MG63 (cell line): Measurements from ENCODE around the gene PISD. TPM values are rescaled to one million over a fixed set of nuclear protein-coding genes. Genes with fewer than 3 reads are reported as not detected.
"Not testable (repeated sequence)": the region's sequence is repeated elsewhere in the genome, so short reads cannot be mapped to it uniquely, and the experiment has no call there.

ENCODE experiments used
- DNase-seq: peaks from one replicate; pipeline ENCODE4 v3.0.0-alpha.2; 2020
- H3K27me3 ChIP-seq: fragments of 250-450 bp; sonication (Bioruptor Pico); 2 replicates; pipeline ENCODE4 v1.5.1; 2020; ENCODE audit warnings: mild to moderate bottlenecking, moderate library complexity
- H3K36me3 ChIP-seq: fragments of 250-450 bp; sonication (Bioruptor Pico); 2 replicates; pipeline ENCODE4 v1.5.1; 2020; ENCODE audit warnings: mild to moderate bottlenecking, moderate library complexity
- H3K4me3 ChIP-seq: fragments of 250-450 bp; sonication (Bioruptor Pico); 2 replicates; pipeline ENCODE4 v1.5.1; 2020; ENCODE audit warnings: mild to moderate bottlenecking, moderate library complexity
- H3K9me3 ChIP-seq: fragments of 250-450 bp; sonication (Bioruptor Pico); 2 replicates; pipeline ENCODE4 v1.5.1; 2020; ENCODE audit warnings: mild to moderate bottlenecking, moderate library complexity
- total RNA-seq: library from RNA; depleted of rRNA; stranded (reverse); fragments of >200 nt; shearing (Covaris generic); gene quantifications from 2 replicates; pipeline ENCODE4 v1.2.3, GENCODE V29; 2014; ENCODE audit warnings: low replicate concordance; rRNA removed

PISD gene
- 16.0 and 30.5 TPM in 2 replicates for total RNA-seq

GRCh38 chr22:31661851-31662667, at the start of gene PISD:
Gene PISD (minus strand): TSS chr22:31662215. CDS start chr22:31662208, 7 bp downstream.
- Histone ChIP-seq H3K36me3 (peaks cover 9% of the 10 kb centered on the region; the same call in 1 of the 2 replicates), H3K9me3 (no peaks in the 10 kb centered on the region), H3K27me3 (no peaks in the 10 kb centered on the region), H3K4me3 (peak within 1 kb of the TSS; percentile 96)
- peak; percentile 93 for DNase-seq

DNA sequence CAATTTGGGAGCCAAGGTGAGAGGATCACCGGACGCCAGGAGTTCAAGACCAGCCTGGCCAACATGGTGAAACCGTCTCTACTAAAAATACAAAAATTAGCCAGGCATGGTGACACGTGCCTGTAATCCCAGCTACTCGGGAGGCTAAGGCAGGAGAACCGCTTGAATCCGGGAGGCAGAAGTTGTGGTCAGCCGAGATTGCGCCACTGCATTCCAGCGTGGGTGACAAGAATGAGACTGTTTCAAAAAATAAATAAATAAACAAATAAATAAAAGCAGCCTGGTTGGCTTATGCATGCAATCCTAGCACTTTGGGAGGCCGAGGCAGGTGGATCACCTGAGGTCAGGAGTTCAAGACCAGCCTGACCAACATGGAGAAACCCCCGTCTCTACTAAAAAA, 49.2 kb upstream of the PISD start:
- H3K36me3 ChIP-seq: peaks cover 56% of the 10 kb centered on the region
- DNase-seq, H3K9me3 ChIP-seq, H3K27me3 ChIP-seq, H3K4me3 ChIP-seq: not testable (repeated sequence)

DNA sequence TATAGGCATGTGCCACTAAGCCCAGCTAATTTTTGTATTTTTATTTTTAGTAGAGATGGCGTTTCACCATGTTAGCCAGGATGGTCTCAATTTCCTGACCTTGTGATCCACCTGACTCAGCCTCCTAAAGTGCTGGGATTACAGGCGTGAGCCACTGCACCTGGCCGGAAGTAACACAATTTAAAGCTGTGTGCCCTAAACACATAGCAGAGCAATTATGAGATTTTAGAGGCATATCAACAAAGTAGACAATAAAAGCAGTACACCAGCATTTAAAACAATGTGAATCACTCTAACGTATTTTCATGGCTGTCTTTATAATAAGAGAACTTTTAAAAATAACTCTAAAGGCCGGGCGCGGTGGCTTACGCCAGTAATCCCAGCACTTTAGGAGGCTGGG, 45.5 kb upstream of the PISD start:
- Histone ChIP-seq H3K9me3 (no peaks in the 10 kb centered on the region), H3K36me3 (peaks cover 48% of the 10 kb centered on the region), H3K27me3 (no peaks in the 10 kb centered on the region), H3K4me3 (no peak overlapping the region)
- DNase-seq: no peak

GRCh38 chr22:31695423-31695822, 33.4 kb upstream of the PISD start:
- no peaks in the 10 kb centered on the region for H3K9me3 ChIP-seq
- H3K27me3 ChIP-seq: no peaks in the 10 kb centered on the region
- no peak overlapping the region for H3K4me3 ChIP-seq
- no peak for DNase-seq
- peaks cover 45% of the 10 kb centered on the region for H3K36me3 ChIP-seq

- not testable (repeated sequence) for H3K27me3 ChIP-seq, DNase-seq, H3K4me3 ChIP-seq, H3K9me3 ChIP-seq
- H3K36me3 ChIP-seq: peaks cover 42% of the 10 kb centered on the region
Observed at GRCh38 chr22:31694046-31694445, 32.0 kb upstream of the PISD start.

DNA sequence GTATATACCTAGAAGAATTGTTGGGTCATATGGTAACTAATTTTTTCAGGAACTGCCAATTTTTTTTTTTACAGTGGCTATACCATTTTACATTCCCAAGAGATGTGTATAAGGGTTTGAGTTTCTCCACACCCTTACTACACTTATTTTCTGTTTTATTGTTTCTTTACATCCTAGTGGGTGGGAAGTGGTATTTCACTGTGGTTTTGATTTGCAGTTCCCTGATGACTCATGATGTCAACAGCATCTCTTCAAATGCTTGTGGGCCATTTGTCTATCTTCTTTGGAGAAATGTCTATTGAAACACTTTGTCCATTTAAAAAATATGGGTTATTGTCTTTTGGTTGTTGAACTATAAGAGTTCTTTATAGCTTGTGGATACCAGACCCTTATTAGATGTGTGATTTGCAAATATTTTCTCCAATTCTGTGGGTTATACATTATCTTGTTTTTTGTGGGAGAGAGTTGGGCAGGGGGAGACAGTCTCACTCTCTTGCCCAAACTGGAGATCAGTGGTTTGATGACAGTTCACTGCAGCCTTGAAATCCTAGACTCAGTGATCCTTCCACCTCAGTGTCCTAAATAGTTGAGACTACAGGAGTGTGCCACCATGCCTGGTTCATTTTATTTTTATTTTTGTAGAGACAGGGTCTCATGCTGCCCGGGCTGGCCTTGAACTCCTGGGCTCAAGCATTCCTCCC, 30.3 kb upstream of the PISD start:
- Histone ChIP-seq H3K27me3 (no peaks in the 10 kb centered on the region), H3K36me3 (peaks cover 41% of the 10 kb centered on the region), H3K9me3 (no peaks in the 10 kb centered on the region), H3K4me3 (no peak overlapping the region)
- no peak for DNase-seq

GRCh38 chr22:31691408-31691807, 29.4 kb upstream of the PISD start:
- no peak for DNase-seq
- no peaks in the 10 kb centered on the region for H3K9me3 ChIP-seq
- H3K27me3 ChIP-seq: no peaks in the 10 kb centered on the region
- peaks cover 42% of the 10 kb centered on the region for H3K36me3 ChIP-seq
- no peak overlapping the region for H3K4me3 ChIP-seq

GRCh38 chr22:31683181-31684105, 21.4 kb upstream of the PISD start:
- Histone ChIP-seq H3K9me3 (no peaks in the 10 kb centered on the region), H3K27me3 (no peaks in the 10 kb centered on the region), H3K36me3 (peaks cover 44% of the 10 kb centered on the region), H3K4me3 (no peak overlapping the region)
- DNase-seq: peak; percentile 57

- no peak overlapping the region for H3K4me3 ChIP-seq
- H3K36me3 ChIP-seq: peaks cover 44% of the 10 kb centered on the region
- H3K27me3 ChIP-seq: no peaks in the 10 kb centered on the region
- no peak for DNase-seq
- no peaks in the 10 kb centered on the region for H3K9me3 ChIP-seq
Observed at GRCh38 chr22:31682751-31683150, 20.7 kb upstream of the PISD start.

GRCh38 chr22:31681349-31682345, 19.6 kb upstream of the PISD start:
- H3K9me3 ChIP-seq: no peaks in the 10 kb centered on the region
- peak; percentile 43 for DNase-seq
- peaks cover 37% of the 10 kb centered on the region for H3K36me3 ChIP-seq
- H3K4me3 ChIP-seq: no peak overlapping the region
- H3K27me3 ChIP-seq: no peaks in the 10 kb centered on the region

- no peaks in the 10 kb centered on the region for H3K27me3 ChIP-seq
Observed at GRCh38 chr22:31680861-31681341, 18.9 kb upstream of the PISD start.

DNA sequence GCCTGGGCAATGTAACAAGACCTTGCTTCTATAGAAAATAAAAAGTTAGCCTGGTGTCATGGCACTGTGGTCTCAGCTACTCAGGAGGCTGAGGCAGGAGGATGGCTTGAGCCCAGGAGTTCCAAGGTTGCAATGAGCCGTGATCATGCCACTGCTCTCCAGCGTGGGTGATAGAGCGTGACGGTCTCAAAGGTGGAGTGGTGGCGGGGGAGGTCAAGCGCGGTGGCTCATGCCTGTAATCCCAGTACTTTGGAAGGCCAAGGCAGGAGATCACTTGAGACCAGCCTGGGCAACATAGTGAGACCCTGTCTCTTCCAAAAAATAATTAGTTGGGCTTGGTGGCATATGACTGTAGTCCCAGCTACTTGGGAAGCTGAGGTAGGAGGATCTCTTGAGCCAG, 16.7 kb upstream of the PISD start:
- no peaks in the 10 kb centered on the region for H3K9me3 ChIP-seq
- H3K27me3 ChIP-seq: no peaks in the 10 kb centered on the region
- H3K4me3 ChIP-seq: no peak overlapping the region
- peaks cover 15% of the 10 kb centered on the region for H3K36me3 ChIP-seq
- no peak for DNase-seq

More at GRCh38 chr22:31680861-31681341, 18.9 kb upstream of the PISD start:
- DNase-seq: peak; percentile 71
- H3K9me3 ChIP-seq: no peaks in the 10 kb centered on the region
- H3K4me3 ChIP-seq: no peak overlapping the region
- H3K36me3 ChIP-seq: peaks cover 33% of the 10 kb centered on the region

- H3K36me3 ChIP-seq: peaks cover 3% of the 10 kb centered on the region; the same call in 1 of the 2 replicates
- DNase-seq: peak; percentile 95
- H3K4me3 ChIP-seq: peak overlapping the region; percentile 31
- H3K27me3 ChIP-seq: no peaks in the 10 kb centered on the region
- no peaks in the 10 kb centered on the region for H3K9me3 ChIP-seq
Observed at GRCh38 chr22:31676700-31677099, 14.7 kb upstream of the PISD start.

DNA sequence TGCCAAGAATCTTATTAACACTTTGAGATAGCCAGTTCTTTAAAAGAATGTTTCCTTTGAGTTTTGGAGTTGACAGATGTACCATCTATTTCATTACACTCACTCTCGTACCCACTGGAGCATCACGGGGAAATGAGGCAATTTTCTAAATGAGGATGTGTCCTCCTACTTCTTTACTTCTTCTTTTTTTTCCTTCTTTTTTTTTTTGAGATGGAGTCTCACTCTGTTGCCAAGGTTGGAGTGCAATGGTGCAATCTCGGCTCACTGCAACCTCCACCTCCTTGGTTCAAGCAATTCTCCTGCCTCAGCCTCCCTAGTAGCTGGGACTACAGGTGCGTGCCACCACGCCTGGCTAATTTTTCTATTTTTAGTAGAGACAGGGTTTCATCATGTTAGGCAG, 12.2 kb upstream of the PISD start:
- H3K27me3 ChIP-seq, H3K36me3 ChIP-seq, H3K9me3 ChIP-seq, DNase-seq, H3K4me3 ChIP-seq: not testable (repeated sequence)

GRCh38 chr22:31668849-31669248, 6.8 kb upstream of the PISD start:
- DNase-seq, H3K9me3 ChIP-seq, H3K27me3 ChIP-seq, H3K4me3 ChIP-seq, H3K36me3 ChIP-seq: not testable (repeated sequence)
